RWPE2 (cell line): ENCODE data around the gene PFN4.

ENCODE experiments used
- ATAC-seq: fragments of 200-7000 bp; cut with Tn5 transposase; 3 replicates; pipeline ENCODE4 v1.9.1; 2021; ENCODE audit warnings: low read depth
- DNase-seq: peaks from one replicate; pipeline ENCODE4 v3.0.0-alpha.2; 2020; ENCODE audit warnings: low spot score
- H3K27ac ChIP-seq: fragments of 450-650 bp; 2 replicates; pipeline ENCODE4 v1.5.1; 2017; ENCODE audit warnings: mild to moderate bottlenecking; ENCODE audit not compliant: poor library complexity, severe bottlenecking
- H3K27me3 ChIP-seq: fragments of 250-450 bp; sonication (Bioruptor Pico); 2 replicates; pipeline ENCODE4 v1.5.1; 2021; ENCODE audit warnings: mild to moderate bottlenecking, moderate library complexity; ENCODE audit not compliant: insufficient read depth, poor library complexity, severe bottlenecking
- H3K36me3 ChIP-seq: fragments of 250-450 bp; sonication (Bioruptor Pico); 2 replicates; pipeline ENCODE4 v1.5.1; 2020; ENCODE audit warnings: low read depth, mild to moderate bottlenecking, moderate library complexity
- H3K4me1 ChIP-seq: fragments of 250-450 bp; sonication (Bioruptor Pico); 2 replicates; pipeline ENCODE4 v1.5.1; 2021; ENCODE audit warnings: mild to moderate bottlenecking, moderate library complexity; ENCODE audit not compliant: insufficient read depth, poor library complexity, severe bottlenecking
- H3K4me3 ChIP-seq: fragments of 250-450 bp; sonication (Bioruptor Pico); 2 replicates; pipeline ENCODE4 v1.5.1; 2021; ENCODE audit warnings: mild to moderate bottlenecking, moderate library complexity; ENCODE audit not compliant: severe bottlenecking
- H3K9me3 ChIP-seq: fragments of 250-450 bp; sonication (Bioruptor Pico); 2 replicates; pipeline ENCODE4 v1.5.1; 2021; ENCODE audit warnings: mild to moderate bottlenecking, moderate library complexity; ENCODE audit not compliant: severe bottlenecking
- TF ChIP-seq, protein P1 (sequence below): fragments of 450-650 bp; IDR thresholded peaks from one replicate; pipeline ENCODE4 v1.5.1; 2017; ENCODE audit warnings: mild to moderate bottlenecking, moderate library complexity; ENCODE audit not compliant: poor library complexity, severe bottlenecking

PFN4 gene

DNA sequence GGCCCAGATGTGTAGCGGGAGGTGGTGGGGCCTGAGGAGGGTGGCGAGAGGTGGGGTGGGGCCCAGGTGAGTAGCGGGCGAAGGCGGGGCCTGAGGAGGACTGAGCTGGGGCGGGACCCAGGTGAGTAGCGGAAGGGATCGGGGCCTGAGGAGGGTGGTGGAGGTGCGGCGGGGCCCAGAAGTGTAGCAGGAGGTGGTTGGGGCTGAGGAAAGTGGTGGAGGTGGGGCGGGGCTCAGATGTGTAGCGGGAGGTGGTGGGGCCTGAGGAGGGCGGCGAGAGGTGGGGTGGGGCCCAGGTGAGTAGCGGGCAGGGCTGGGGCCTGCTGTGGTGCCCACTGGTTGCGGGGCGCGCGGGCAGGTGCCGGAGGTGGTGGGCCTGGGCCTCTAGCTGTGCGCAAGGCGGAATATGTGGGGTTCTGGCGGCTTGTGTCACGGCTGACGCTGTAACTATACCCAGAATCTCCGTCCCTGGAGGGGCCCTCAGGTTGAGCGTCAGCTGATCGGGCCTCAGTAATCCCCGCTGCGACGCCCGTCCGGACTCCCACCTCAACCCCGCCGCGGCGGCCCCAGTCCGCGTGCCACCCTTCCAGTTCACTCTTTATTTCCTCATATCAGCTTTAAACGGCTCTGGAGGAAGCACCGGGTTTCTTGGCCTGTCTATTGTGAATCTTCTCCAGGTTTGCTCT is 46.1 kb downstream of the PFN4 start:
- H3K27me3 ChIP-seq, result no peaks in the 10 kb centered on the region
- peak overlapping the region; percentile 69 for H3K4me3 ChIP-seq
- H3K4me1 ChIP-seq, result no peaks in the 10 kb centered on the region
- H3K9me3 ChIP-seq, result no peaks in the 10 kb centered on the region
- DNase-seq (no peak), ATAC-seq (peak; percentile 82)
- TF ChIP-seq, protein P1, sequence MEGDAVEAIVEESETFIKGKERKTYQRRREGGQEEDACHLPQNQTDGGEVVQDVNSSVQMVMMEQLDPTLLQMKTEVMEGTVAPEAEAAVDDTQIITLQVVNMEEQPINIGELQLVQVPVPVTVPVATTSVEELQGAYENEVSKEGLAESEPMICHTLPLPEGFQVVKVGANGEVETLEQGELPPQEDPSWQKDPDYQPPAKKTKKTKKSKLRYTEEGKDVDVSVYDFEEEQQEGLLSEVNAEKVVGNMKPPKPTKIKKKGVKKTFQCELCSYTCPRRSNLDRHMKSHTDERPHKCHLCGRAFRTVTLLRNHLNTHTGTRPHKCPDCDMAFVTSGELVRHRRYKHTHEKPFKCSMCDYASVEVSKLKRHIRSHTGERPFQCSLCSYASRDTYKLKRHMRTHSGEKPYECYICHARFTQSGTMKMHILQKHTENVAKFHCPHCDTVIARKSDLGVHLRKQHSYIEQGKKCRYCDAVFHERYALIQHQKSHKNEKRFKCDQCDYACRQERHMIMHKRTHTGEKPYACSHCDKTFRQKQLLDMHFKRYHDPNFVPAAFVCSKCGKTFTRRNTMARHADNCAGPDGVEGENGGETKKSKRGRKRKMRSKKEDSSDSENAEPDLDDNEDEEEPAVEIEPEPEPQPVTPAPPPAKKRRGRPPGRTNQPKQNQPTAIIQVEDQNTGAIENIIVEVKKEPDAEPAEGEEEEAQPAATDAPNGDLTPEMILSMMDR, result no peak
- H3K36me3 ChIP-seq, result peaks cover 36% of the 10 kb centered on the region
- H3K27ac ChIP-seq, result peak overlapping the region; percentile 78

DNA sequence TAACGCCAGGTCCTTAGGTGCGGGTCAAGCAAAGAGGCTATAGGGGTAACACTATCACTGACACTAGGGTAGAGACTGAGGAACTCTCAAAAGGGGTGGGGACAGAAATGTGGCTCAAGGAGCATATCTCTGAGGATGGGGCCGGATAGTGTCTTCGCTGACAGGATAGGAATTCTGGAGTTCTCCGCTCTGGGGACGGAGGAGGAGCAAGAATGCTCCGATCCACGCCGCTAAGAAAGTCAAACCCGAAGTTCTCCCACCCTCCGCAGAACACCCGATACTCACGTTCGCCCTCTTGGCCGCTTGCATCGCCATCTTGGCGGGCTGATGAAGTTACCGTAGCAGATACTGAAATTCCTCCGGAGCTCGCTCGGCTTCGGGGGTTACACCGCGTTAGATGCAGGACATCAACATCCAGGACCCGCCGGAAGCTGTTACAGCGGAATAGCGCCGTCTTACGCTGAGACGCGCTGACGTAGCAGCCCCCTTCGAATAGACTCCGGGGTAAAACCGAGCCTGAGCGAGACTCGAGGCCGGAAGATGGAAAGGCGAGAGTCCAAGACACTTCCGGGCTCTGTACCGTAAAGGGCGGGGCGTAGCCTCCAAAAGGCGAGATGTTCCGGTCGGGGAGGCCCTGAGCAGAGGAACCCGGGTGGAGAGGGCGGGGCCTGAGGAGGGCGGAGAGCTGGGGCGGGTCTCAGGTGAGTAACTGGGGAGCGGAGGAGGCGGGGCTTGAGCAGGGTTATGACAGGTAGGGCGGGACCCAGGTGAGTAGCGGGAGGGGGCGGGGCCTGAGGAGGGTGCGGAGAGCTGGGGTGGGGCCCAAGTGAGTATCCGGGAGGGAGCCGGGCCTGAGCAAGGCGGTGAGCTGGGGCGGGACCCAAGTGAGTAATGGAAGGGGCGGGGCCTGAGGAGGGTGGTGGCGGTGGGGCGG is 47.0 kb downstream of the PFN4 start, which contains the start of gene SF3B6:
SF3B6 (minus strand) TSS at position 412 of the 934 bp plus-strand sequence; CDS start at position 315, 97 bp downstream.
- H3K4me1 ChIP-seq, result no peaks in the 10 kb centered on the region
- no peaks in the 10 kb centered on the region for H3K9me3 ChIP-seq
- peak within 1 kb of the TSS; percentile 69 for H3K4me3 ChIP-seq
- peak; percentile 100 for DNase-seq
- TF ChIP-seq, protein P1, result no peak
- H3K27ac ChIP-seq, result peak within 1 kb of the TSS; percentile 78
- ATAC-seq, result peak; percentile 82
- H3K27me3 ChIP-seq, result no peaks in the 10 kb centered on the region
- peaks cover 43% of the 10 kb centered on the region for H3K36me3 ChIP-seq

DNA sequence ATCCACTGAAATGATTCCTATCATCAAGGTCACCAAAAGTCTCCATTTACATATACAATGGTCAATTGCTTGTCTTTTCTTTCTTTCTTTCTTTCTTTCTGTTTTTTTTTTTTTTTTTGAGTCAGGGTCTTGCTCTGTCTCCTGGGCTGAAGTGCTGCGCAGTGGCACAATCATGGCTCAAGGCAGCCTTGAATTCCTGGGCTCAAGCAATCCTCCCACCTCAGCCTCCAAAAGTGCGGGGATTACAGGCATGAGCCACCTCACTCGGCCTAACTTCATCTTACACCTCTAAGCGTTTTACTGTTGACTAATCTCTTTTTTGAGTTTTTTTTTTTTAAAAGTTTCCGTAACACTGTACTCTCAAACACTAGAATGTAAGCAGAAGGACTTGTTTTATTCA is 47.9 kb downstream of the PFN4 start:
- DNase-seq (no peak), ATAC-seq (no peak)
- Histone ChIP-seq H3K27ac (peak overlapping the region; percentile 78), H3K36me3 (peaks cover 52% of the 10 kb centered on the region), H3K4me3 (peak overlapping the region; percentile 56), H3K9me3 (no peaks in the 10 kb centered on the region), H3K27me3 (no peaks in the 10 kb centered on the region), H3K4me1 (no peaks in the 10 kb centered on the region)
- TF ChIP-seq, protein P1, result no peak

DNA sequence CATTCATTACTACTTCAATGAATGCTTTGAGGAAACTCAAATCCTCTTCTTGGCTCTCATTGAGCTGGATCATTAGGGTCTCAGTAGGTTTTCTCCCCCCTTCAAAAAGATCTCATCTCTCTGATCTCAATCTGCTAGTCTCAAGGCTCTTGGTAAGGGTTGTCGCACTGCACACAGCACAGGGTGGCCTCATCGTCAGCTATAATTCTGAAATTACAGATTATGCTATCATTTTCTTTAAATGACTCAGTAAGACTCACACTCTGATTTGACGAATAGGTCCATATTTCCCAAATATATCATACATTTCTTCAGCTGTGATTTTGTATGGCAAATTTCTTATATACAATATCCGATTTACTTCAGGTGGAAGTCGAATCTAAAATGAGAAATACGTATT is 49.3 kb downstream of the PFN4 start:
- peaks cover 60% of the 10 kb centered on the region for H3K36me3 ChIP-seq
- no peak for DNase-seq
- H3K27me3 ChIP-seq, result no peaks in the 10 kb centered on the region
- H3K27ac ChIP-seq, result no peak overlapping the region
- no peaks in the 10 kb centered on the region for H3K9me3 ChIP-seq
- TF ChIP-seq, protein P1, result no peak
- no peak for ATAC-seq
- H3K4me1 ChIP-seq, result no peaks in the 10 kb centered on the region
- H3K4me3 ChIP-seq, result no peak overlapping the region
